Testis (tissue), 2 donors: ENCODE measurements around the gene SEMA3B.

ENCODE experiments used
- CTCF ChIP-seq, 3 experiments: fragments of 450-650 bp in 2 of 3; fragments of 200-600 bp in 1 of 3; sonication (generic) in 1 of 3; IDR thresholded peaks; one replicate each; pipeline ENCODE4 v1.5.1; 2016 to 2019; ENCODE audit warnings: antibody characterized with exemption in 3 of 3, mild to moderate bottlenecking in 2 of 3, moderate library complexity in 1 of 3
- POLR2A ChIP-seq: fragments of 450-650 bp; IDR thresholded peaks from one replicate; pipeline ENCODE4 v1.6.1; 2017; ENCODE audit warnings: antibody characterized with exemption, mild to moderate bottlenecking, moderate library complexity

- TF ChIP-seq CTCF (IDR thresholded peaks at IDR 0.05) (no peak), POLR2A (no peak)
Measured at GRCh38 chr3:50230104-50230793, 38.7 kb upstream of the SEMA3B start.
